Activated naive CD4-positive, alpha-beta T cell treated with anti-CD3 and anti-CD28 coated beads, Interleukin-2, amount 50 U/mL, for 72 hours (primary cell): ENCODE results near the gene SPATA6. TPM values are rescaled to one million over a fixed set of nuclear protein-coding genes. Genes with fewer than 3 reads are reported as not detected.
"Not testable (repeated sequence)": the region's sequence is repeated elsewhere in the genome, so short reads cannot be mapped to it uniquely, and the experiment has no call there.

ENCODE experiments used
- ATAC-seq, 2 donors: fragments of 150-1000 bp; cut with Tn5 transposase; 2 replicates each; pipeline ENCODE4 v1.10.0; 2021; ENCODE audit warnings: mild to moderate bottlenecking in 2 of 2, moderate library complexity in 2 of 2
- DNase-seq, 2 donors: peaks; one replicate each; pipeline ENCODE4 v3.0.0; 2021 to 2022; ENCODE audit warnings: low spot score in 2 of 2
- H3K27ac Mint-ChIP-seq, 2 donors: one replicate each; pipeline ENCODE4 v1.8.0; 2022; ENCODE audit warnings: mild to moderate bottlenecking in 2 of 2, mixed read lengths in 2 of 2
- H3K36me3 Mint-ChIP-seq, 2 donors: one replicate each; pipeline ENCODE4 v1.8.0; 2022; ENCODE audit warnings: mixed read lengths in 2 of 2
- H3K9me3 Mint-ChIP-seq, 2 donors: one replicate each; pipeline ENCODE4 v1.8.0; 2022; ENCODE audit warnings: mixed read lengths in 2 of 2
- total RNA-seq, 2 donors: library from RNA; stranded (reverse); gene quantifications; one replicate each; pipeline ENCODE4 v1.2.3, GENCODE V29; 2022

Gene SPATA6
- 1 to 10 TPM; 1.7 to 4.2 TPM for total RNA-seq

DNA sequence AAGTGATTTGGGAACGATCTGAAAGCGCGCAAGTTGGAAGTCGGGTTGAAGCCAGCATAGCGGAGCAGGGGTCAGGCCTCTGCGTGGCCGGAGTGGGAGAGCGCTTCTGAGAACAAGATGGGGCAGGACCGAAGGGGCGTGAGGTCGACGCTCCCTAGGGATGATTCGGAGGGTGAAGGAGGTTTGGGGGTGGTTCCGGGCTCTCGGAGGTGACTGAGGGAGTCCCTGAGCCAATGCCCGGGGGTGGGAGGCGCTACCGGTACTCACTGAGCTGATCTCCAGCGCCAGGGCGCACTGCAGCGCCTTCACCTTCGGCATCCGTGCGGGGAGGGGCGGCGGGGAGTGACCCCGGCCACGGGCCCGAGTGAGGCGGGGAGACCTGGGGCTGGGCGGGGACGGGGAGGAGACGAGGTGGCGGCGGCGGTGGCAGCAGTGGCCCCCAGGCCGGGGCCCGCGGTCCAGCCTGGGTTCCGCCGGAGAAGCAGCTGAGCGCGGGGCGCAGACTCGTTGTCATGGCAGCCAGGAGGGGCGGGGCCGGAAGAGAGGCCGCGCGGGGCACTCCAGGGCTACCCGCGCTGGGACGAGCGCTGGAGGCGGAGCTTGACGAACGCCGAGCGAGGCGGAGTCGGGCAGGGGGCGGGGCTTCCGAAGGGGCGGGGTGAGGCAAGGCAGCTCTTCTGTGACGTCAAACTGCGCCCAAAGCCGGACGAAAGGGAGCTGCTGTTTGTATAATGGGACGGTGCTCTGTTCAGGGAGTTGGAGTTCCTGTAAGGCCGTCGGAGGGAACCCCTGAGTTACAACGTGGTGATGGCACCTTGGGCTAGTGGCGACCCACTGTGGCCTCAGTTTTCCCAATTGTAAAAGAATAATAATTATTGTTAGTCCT, at the start of gene SPATA6:
SPATA6 (minus strand) TSS at position 514 of the 886 bp plus-strand sequence; CDS start at position 318, 196 bp downstream.
- ATAC-seq: peak; percentile 97
- peak; percentile 90 to 93 for DNase-seq
- H3K9me3 Mint-ChIP-seq: peaks cover 0 to 5% of the 10 kb centered on the region in 2 donors
- peak within 1 kb of the TSS; percentile 71 to 95 for H3K27ac Mint-ChIP-seq
- H3K36me3 Mint-ChIP-seq: peaks cover 7 to 15% of the 10 kb centered on the region in 2 donors

DNA sequence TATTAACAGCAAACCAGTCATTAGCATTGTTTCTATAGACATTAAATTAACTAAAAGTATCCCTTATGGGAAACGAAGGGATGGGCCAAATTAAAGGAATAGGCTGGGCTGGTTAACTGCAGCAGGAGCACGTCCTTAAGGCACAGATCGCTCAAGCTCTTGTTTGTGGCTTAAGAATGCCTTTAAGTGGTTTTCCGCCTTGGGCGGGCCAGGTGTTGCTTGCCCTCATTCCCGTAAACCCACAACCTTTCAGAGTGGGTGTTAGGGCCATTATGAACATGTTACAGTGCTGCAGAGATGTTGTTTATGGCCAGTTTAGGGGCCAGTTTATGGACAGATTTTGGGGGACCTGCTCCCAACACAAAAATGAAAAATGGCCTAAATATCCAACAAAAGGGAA, 47.9 kb upstream of the SPATA6 start:
- not testable (repeated sequence) for H3K36me3 Mint-ChIP-seq, H3K27ac Mint-ChIP-seq, H3K9me3 Mint-ChIP-seq, DNase-seq, ATAC-seq

DNA sequence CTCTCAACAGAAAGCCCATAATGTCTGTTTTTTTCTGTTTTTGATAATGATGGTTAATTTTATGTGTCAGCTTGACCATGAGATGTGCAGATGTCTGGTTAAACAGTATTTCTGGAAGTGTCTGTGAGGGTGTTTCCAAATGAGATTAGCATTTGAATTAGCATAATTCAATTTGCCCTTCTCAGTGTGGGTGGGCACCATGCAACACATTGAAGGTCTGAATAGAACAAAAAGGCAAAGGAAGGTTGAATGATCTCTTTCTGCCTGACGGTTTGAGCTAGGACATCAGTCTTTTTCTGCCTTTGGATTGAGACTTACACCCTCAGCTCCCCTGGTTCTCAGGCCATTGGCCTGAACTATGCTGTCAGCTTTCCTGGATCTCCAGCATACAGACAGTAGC, 34.9 kb upstream of the SPATA6 start:
- Mint-ChIP-seq H3K27ac (no peak overlapping the region), H3K9me3 (no peaks in the 10 kb centered on the region), H3K36me3 (no peaks in the 10 kb centered on the region)
- ATAC-seq (no peak), DNase-seq (no peak)

DNA sequence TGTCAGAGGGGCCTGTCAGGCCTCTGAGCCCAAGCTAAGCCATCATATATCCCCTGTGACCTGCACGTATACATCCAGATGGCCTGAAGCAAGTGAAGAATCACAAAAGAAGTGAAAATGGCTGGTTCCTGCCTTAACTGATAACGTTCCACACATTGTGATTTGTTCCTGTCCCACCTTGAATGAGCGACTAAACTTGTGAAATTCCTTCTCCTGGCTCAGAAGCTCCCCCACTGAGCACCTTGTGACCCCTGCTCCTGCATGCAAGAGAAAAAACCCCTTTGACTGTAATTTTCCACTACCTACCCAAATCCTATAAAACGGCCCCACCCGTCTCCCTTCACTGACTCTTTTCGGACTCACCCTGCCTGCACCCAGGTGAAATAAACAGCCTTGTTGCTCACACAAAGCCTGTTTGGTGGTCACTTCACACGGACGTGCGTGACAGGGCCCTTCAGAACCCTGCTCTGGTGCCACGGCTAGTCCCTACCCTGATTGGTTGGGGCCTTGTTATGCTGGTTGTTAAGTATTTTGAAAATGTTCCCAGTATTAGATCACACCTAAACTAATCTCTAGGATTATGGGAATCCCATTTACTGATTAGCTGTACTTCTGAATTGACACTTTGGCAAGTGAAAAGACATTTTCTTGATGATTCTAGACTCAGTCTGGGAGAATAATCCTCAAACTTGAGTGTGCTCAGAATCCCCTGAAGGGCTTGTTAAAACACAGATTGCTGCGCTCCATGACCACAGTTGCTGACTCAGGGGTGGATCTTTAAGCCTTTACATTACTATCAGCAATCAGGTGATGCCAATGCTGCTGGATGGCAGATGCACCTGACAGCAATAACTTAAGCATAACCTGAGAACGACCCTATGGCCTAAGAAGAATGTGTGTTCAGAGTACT, 28.8 kb upstream of the SPATA6 start:
- no peaks in the 10 kb centered on the region for H3K9me3 Mint-ChIP-seq
- DNase-seq (no peak), ATAC-seq (no peak)
- no peak overlapping the region for H3K27ac Mint-ChIP-seq
- H3K36me3 Mint-ChIP-seq: no peaks in the 10 kb centered on the region

DNA sequence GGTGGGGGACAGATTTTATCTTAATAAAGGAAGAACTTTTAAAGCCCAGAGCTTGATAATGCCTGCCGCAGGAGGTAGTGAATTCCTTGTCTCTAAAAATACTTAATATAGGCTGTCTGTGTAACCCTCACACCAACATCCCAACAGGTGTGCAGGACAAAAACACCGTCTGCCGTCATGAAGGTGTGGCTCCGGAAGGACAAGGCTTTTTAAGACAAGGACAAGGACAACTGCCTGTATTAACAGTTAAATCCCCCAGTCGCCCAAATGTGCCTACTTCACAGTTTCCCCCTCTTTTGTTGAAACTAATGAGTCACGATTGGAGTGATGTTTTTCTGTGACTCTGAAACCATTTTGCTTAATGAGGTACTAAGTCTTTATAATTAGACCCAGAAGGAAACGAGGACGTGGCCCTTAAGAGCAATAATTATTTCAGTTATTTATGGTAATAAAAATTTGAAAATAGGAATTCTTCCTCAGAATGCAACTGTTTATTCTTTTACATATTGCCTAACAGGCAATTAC, 27.3 kb upstream of the SPATA6 start:
- ATAC-seq: no peak
- no peak for DNase-seq
- H3K27ac Mint-ChIP-seq: no peak overlapping the region
- no peaks in the 10 kb centered on the region for H3K9me3 Mint-ChIP-seq
- H3K36me3 Mint-ChIP-seq: no peaks in the 10 kb centered on the region

DNA sequence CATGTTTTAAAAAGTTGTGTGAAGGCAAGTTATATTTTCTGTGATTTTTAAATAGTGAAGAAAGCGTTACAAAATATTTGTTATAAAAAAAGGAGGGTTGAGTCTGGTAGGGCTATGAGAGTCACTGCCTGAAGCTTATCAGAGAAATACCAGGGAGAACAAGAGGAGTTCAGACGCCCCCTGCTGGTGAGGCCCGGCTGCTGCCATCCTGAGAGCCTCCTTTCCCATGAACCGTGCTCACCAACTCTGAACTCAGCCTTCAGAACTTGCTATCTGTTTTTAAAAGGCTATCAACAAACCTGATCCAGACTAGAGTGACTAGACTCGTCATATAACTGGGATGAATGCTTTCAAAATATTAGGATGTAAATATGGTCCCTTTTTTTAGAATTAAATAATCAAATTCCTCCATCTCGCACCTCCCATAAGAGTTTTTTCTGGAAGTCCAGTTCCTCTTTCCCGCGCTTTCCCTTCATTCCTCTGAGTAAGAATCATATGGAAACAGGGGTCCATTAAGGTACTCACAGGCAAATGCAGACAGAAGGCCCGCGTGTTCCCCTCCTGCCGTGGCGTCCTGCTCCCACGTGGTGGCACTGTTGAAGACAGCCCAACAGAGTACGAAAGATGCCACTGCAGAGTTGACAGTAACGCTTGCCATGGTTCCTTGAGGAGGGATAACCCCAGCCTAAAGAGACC, 26.2 kb upstream of the SPATA6 start:
- Mint-ChIP-seq H3K36me3 (no peaks in the 10 kb centered on the region), H3K9me3 (no peaks in the 10 kb centered on the region), H3K27ac (no peak overlapping the region)
- peak; percentile 89 to 91 for ATAC-seq
- DNase-seq: peak in 1 of 2 donors; percentile 77

DNA sequence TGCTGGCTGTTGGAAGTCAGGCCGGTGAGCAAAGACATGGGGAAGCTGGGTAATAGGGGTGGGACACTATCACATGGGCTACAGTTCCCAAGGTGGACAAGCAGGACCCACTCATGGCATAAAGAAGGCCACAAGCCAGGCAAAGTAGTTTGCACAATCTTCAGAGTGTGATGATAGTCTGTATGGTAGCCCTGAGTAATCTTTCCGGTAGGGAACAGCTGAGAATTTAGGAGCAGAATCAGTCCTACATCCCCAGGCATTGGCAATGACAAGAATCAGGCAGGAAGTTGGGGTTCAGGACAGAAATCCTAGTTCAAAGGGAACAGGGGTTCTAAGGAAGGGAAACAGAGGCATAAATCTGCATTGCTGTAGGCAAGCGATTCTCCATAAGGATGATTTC, 23.9 kb upstream of the SPATA6 start:
- ATAC-seq (no peak), DNase-seq (no peak)
- H3K27ac Mint-ChIP-seq: no peak overlapping the region
- H3K36me3 Mint-ChIP-seq: no peaks in the 10 kb centered on the region
- no peaks in the 10 kb centered on the region for H3K9me3 Mint-ChIP-seq

DNA sequence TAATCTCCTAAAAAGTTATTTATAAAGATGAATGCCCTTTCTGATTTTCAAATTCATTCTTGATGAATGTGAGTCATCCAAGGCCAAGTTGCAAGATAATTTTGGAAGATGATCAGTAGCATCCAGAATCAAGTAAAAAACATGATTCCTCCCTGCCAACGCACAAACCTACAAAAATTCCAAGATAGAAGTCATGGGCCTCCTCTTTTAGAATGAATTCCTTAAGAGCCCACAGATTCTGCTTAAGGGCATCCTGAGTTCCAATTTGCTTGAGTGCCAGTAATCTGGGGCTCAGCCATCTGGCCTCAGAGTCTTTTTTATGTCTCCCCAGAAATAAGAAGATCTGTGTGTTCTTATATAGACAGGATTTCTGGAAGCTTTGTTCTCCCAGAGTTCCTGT, 23.2 kb upstream of the SPATA6 start:
- H3K36me3 Mint-ChIP-seq: no peaks in the 10 kb centered on the region
- no peak overlapping the region for H3K27ac Mint-ChIP-seq
- DNase-seq (no peak), ATAC-seq (no peak)
- H3K9me3 Mint-ChIP-seq: no peaks in the 10 kb centered on the region

DNA sequence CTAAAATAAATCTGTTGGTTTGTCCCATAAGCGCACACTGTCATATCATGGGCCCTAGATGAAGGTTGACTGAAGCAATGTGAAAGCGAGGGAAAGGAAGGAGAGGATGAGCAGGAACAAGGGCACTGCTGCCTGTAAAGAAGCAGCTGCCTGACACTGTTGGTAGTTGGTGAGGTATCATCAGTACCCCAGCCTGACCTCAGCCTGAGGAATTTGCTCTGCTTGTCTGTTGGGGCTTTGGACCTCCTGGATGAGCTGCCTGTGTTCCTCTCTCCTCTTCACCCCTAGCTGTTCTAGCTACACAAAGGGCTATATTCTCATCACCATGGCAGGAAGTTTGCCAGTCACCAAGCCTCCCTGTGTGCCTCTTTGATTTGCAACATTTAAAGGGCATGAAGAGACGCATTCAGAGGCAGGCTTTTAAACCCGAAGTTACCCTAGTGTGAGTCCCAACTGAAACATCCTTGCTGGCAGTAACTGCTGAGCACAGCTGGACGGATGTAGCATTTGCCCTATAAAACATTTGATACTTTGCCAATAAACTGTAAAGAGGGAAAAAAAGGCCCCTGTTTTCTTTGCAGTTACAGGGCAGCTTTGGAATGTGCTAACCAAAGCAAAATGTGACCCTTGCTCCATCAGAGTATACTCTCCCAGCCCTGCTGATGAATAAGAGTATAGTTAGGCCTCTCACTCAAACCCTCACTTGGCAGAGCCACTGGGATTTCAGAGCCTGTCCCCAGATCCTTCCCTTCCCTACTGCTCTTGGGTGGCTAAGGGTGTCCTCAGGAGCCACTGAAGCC, 22.2 kb upstream of the SPATA6 start:
- H3K36me3 Mint-ChIP-seq: no peaks in the 10 kb centered on the region
- no peak for DNase-seq
- no peaks in the 10 kb centered on the region for H3K9me3 Mint-ChIP-seq
- ATAC-seq: no peak
- H3K27ac Mint-ChIP-seq: no peak overlapping the region

DNA sequence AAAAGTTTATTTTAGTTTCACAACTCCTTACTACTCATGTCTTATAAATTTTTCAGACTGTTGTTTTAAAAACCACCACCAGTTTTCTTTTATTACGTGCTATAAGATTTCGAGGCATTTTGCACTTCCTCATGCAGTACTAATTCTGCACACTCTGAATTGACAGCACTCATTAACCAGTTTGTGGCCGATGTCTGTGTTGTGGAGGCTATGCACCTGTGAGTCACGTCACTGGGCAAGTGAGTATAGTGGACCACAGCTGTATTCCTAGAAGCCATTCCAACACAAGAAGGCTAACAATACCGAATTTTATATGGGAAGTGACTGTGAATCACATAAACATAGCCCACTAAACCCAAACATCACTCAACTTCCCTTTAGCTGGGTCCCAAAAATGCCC, 21.0 kb upstream of the SPATA6 start:
- DNase-seq: no peak
- no peaks in the 10 kb centered on the region for H3K9me3 Mint-ChIP-seq

DNA sequence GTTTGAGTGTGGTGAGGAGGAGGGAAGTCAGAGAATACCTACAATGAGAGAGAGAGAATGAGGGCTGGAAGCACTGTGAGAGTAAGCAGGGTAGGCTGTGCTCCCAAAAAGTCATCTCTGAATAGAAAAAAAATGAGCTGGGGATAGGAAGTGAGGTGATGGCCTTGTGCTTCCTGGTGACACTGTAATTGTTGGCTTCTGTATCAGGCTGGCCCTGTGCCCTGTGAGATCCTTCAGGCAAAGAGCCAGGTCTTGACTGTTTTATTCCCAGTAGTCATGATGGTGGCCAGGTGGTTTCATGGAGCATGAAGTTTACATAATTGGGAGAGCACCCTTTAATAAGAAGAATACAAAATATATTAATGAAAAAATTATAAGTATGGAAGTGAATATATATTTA, 20.4 kb upstream of the SPATA6 start:
- no peak for DNase-seq
- H3K27ac Mint-ChIP-seq: no peak overlapping the region
- H3K36me3 Mint-ChIP-seq: no peaks in the 10 kb centered on the region
- no peaks in the 10 kb centered on the region for H3K9me3 Mint-ChIP-seq
- no peak for ATAC-seq

More for the DNA sequence above, 21.0 kb upstream of the SPATA6 start:
- Mint-ChIP-seq H3K27ac (no peak overlapping the region), H3K36me3 (no peaks in the 10 kb centered on the region)
- no peak for ATAC-seq

DNA sequence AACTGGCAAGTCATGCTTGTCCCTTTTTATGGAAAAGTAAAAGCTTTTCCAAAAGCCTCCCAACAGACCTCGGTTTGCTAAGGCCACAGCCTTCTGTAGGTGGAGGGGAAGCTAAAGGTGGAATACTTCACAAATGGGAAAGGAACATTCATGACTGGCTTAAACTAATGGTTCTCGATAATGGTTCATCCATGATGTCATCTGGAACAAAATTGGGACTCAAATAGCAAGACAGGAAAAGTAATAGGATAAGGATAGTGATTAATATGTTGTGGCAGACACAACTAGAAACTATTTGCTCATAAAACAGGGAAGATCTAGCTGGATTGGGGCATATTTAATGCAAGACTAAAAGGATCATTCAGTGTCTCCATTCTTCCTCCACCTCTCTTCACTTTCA, 16.7 kb upstream of the SPATA6 start:
- no peak for DNase-seq
- H3K27ac Mint-ChIP-seq: no peak overlapping the region
- H3K9me3 Mint-ChIP-seq: no peaks in the 10 kb centered on the region
- ATAC-seq: no peak
- H3K36me3 Mint-ChIP-seq: no peaks in the 10 kb centered on the region

DNA sequence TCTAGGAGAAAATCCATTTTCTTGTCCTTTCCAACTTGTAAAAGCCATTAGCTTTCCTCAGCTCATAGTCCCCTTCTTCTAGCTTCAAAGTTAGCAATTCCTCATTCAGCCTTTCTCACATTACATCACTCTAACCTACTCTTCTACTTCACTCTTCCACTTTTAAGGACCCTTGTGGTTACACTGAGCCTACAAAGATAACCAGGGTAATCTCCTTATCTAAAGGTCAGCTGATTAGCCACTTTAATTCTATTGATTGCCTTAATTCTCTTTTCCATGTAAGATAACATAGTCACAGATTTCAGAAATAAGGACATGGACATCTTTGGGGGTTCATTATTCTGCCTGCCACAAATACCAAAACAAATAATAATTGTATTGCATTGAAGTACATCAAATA, 8.5 kb upstream of the SPATA6 start:
- DNase-seq (no peak), ATAC-seq (no peak)
- no peaks in the 10 kb centered on the region for H3K9me3 Mint-ChIP-seq
- peaks cover 0 to 3% of the 10 kb centered on the region in 2 donors for H3K36me3 Mint-ChIP-seq
- no peak overlapping the region for H3K27ac Mint-ChIP-seq

DNA sequence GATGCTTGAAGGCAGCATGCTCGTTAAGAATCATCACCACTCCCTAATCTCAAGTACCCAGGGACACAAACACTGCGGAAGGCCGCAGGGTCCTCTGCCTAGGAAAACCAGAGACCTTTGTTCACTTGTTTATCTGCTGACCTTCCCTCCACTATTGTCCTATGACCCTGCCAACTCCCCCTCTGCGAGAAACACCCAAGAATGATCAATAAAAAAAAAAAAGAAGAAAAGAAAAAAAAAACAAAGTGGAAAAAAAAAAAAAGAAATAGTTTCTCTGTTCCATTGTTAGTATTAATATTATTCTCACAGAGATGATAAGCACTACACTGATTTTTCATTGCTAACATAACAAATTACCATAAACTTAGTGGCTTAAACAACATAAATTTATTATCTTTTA, 8.0 kb upstream of the SPATA6 start:
- not testable (repeated sequence) for H3K36me3 Mint-ChIP-seq, DNase-seq, H3K27ac Mint-ChIP-seq, H3K9me3 Mint-ChIP-seq, ATAC-seq

DNA sequence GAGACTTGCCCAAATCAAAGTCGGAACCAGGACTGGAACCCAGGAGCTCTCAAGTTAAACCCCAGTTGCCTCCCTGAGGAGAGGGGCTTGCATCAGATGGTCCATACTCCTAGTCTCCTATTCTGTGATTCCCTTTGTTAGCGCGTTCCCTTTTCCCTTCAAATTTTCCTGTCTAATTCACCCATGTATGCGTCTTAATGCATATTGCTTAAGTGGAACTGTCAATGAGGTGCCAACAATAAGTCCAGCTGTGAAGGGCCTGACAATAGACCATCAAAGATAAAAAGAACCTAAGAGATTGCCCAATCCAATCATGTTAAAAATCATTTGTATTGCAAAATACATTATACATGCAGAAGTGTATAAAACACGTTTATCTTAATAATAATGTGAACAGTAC, 634 bp upstream of the SPATA6 start:
- H3K9me3 Mint-ChIP-seq: peaks cover 0 to 5% of the 10 kb centered on the region in 2 donors
- DNase-seq (no peak), ATAC-seq (no peak)
- peak overlapping the region; percentile 71 to 73 for H3K27ac Mint-ChIP-seq
- peaks cover 7 to 15% of the 10 kb centered on the region in 2 donors for H3K36me3 Mint-ChIP-seq
